Panc1 (cell line): ENCODE results near the gene AK4. TPM values are rescaled to one million over a fixed set of nuclear protein-coding genes. Genes with fewer than 3 reads are reported as not detected.

Experiments
- ATAC-seq: fragments of 200-7000 bp; cut with Tn5 transposase; 2 replicates; pipeline ENCODE4 v1.9.1; 2020; ENCODE audit warnings: mild to moderate bottlenecking, moderate library complexity
- BruUV-seq: library from RNA; stranded (reverse); fragments of 400-500 nt; replicated peaks from 2 replicates; lab custom pipeline; 2021; lab: Mats Ljungman, UMichigan
- CTCF ChIA-PET: fragments of 300-600 bp; sonication (Branson Sonifier 250); formaldehyde crosslinking; loops from one replicate; lab custom pipeline; 2022; ENCODE audit warnings: antibody characterized with exemption; lab: Charles Lee
- POLR2A ChIA-PET: fragments of 300-600 bp; sonication (Branson Sonifier 250); formaldehyde crosslinking; loops from one replicate; lab custom pipeline; 2022; ENCODE audit warnings: antibody characterized with exemption; lab: Charles Lee
- DNase-seq: peaks from one replicate; pipeline ENCODE4 v3.0.0-alpha.2; 2010; ENCODE audit warnings: low read depth, low spot score
- H3K27ac ChIP-seq: 2 replicates; pipeline ENCODE4 v1.5.1; 2011; ENCODE audit warnings: mild to moderate bottlenecking, low read length, inconsistent platforms
- H3K27me3 ChIP-seq: fragments of 200-500 bp; sonication (Bioruptor generic); 2 replicates; pipeline ENCODE4 v1.6.0; 2014; ENCODE audit warnings: low read length, inconsistent platforms; ENCODE audit not compliant: control insufficient read depth, insufficient read depth
- H3K36me3 ChIP-seq: fragments of 200-500 bp; sonication (Bioruptor generic); 2 replicates; pipeline ENCODE4 v1.5.1; 2014; ENCODE audit warnings: inconsistent platforms, mild to moderate bottlenecking, low read length, moderate library complexity; ENCODE audit not compliant: control insufficient read depth, insufficient read depth
- H3K4me1 ChIP-seq: 2 replicates; pipeline ENCODE4 v1.5.1; 2011; ENCODE audit warnings: inconsistent platforms, mild to moderate bottlenecking, low read length, moderate library complexity; ENCODE audit not compliant: control insufficient read depth, insufficient read depth
- H3K4me3 ChIP-seq, 2 experiments: 2 replicates each; pipeline ENCODE4 v1.5.1; 2011 to 2012; ENCODE audit warnings: low read depth in 2 of 2, low read length in 2 of 2, mild to moderate bottlenecking in 2 of 2, inconsistent platforms in 1 of 2, moderate library complexity in 1 of 2
- H3K9me3 ChIP-seq: fragments of 200-500 bp; sonication (Bioruptor generic); 2 replicates; pipeline ENCODE4 v1.5.1; 2014; ENCODE audit warnings: low read depth, mild to moderate bottlenecking, inconsistent platforms, low read length, moderate library complexity; ENCODE audit not compliant: control insufficient read depth, insufficient read depth
- POLR2AphosphoS5 ChIP-seq: IDR thresholded peaks from 2 replicates; pipeline ENCODE4 v1.6.1; 2012; ENCODE audit warnings: mild to moderate bottlenecking, low read depth, low read length, moderate library complexity
- SIN3A ChIP-seq: IDR thresholded peaks from 2 replicates; pipeline ENCODE4 v1.6.1; 2012; ENCODE audit warnings: low read depth, mild to moderate bottlenecking, low read length, moderate library complexity, borderline replicate concordance; ENCODE audit not compliant: insufficient read depth
- TCF7L2 ChIP-seq: IDR thresholded peaks from 2 replicates; pipeline ENCODE4 v1.6.1; 2011; ENCODE audit warnings: mild to moderate bottlenecking, low read depth, low read length, inconsistent platforms
- in situ Hi-C: cut with HindIII; loops from 2 replicates; pipeline ENCODE4 v1.10.0; 2016; ENCODE audit warnings: low sequenced_read_pairs, low pct_unique_long_range_greater_than_20kb
- intact Hi-C: fragments of 100-400 bp; cut with micrococcal nuclease; formaldehyde crosslinking; loops from one replicate; pipeline ENCODE4 v1.10.0; 2022; ENCODE audit not compliant: unreplicated experiment
- total RNA-seq: library from RNA; stranded (reverse); gene quantifications from one replicate; pipeline ENCODE4 v1.2.1, GENCODE V29; 2021; ENCODE audit not compliant: unreplicated experiment
- TF ChIP-seq, protein P1 (sequence below), 2 experiments: IDR thresholded peaks; 2 replicates each; pipeline ENCODE4 v1.6.1; 2011 to 2012; ENCODE audit warnings: low read depth in 2 of 2, control low read depth in 1 of 2, low read length in 1 of 2, mild to moderate bottlenecking in 1 of 2, moderate library complexity in 1 of 2; ENCODE audit not compliant: insufficient read depth in 1 of 2
- TF ChIP-seq, protein P2 (sequence below): fragments of 450-650 bp; IDR thresholded peaks from 2 replicates; pipeline ENCODE4 v1.5.1; 2017; ENCODE audit warnings: mild to moderate bottlenecking

Gene AK4
- total RNA-seq, 1 experiment from 2014 or later = 26.8 TPM

DNA sequence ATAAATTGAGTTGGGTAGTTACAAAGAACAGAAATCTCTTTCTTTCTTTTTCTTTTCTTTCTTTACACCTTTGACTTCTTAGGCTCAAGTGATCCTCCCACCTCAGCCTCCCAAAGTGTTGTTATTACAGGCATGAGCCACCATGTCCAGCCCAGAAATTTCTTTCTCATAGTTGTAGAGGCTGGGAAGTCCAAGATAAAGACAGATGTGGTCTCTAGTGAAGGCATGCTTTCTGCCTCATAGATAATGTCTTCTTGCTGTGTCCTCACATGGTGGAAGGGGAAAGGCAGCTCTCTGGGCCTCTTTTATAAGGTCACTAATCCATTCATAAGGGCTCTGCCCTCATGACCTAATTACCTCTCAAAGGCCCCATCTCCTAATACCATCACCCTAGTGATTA lies 97.3 kb downstream of the AK4 start:
- intact Hi-C loops = no loop called here
- BruUV-seq = no TSS peak

DNA sequence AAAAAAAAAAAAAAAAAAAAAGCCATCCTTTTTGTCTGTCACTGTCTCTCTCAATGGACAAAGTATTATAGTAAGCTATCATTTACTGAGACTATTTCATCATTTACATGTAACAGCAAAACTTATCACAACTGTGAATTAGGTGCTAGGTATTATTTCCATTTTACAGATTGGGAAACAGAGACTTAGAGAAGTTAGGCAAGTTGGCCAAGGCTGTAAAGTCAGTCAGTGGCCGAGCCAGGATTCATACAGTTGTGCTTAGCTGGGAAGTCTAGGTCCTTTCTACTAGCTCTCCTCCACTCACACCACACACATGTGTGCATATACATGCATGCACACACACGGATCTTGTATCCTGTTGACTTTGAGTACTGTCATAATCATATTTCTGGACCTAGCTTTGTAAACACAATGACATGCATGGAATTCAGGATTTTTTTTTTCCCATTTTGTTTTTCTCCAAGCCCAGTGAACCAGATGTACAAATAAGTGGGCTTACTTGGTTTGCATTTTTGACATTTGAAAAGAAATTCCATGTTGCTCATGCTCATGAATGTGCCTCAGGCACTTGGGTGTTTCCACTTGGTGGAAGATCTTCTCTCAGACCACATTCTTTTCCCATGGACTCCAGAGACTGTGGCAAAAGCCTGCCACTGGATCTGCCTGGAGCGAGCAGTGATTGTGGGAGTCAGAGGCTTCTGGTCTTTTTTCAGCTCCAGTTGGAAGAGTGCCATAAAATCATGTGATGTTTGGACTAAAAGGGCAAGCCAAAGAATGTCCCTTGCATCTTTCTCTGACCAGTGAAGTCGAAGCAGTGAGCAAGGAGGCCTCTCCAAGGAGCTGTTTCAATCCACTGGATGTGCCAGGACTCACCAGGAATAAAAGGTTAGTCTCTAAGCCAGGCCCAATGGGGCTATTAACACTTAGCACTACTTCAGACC lies 99.7 kb downstream of the AK4 start:
- no peak for TF ChIP-seq POLR2AphosphoS5
- no peak for TF ChIP-seq TCF7L2
- TF ChIP-seq, protein P1, sequence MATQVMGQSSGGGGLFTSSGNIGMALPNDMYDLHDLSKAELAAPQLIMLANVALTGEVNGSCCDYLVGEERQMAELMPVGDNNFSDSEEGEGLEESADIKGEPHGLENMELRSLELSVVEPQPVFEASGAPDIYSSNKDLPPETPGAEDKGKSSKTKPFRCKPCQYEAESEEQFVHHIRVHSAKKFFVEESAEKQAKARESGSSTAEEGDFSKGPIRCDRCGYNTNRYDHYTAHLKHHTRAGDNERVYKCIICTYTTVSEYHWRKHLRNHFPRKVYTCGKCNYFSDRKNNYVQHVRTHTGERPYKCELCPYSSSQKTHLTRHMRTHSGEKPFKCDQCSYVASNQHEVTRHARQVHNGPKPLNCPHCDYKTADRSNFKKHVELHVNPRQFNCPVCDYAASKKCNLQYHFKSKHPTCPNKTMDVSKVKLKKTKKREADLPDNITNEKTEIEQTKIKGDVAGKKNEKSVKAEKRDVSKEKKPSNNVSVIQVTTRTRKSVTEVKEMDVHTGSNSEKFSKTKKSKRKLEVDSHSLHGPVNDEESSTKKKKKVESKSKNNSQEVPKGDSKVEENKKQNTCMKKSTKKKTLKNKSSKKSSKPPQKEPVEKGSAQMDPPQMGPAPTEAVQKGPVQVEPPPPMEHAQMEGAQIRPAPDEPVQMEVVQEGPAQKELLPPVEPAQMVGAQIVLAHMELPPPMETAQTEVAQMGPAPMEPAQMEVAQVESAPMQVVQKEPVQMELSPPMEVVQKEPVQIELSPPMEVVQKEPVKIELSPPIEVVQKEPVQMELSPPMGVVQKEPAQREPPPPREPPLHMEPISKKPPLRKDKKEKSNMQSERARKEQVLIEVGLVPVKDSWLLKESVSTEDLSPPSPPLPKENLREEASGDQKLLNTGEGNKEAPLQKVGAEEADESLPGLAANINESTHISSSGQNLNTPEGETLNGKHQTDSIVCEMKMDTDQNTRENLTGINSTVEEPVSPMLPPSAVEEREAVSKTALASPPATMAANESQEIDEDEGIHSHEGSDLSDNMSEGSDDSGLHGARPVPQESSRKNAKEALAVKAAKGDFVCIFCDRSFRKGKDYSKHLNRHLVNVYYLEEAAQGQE (IDR thresholded peaks at IDR 0.05; ENCODE audit: insufficient read depth in 1 of 2, low read depth in 2 of 2, low read length in 1 of 2) = no peak
- TF ChIP-seq SIN3A = no peak
- TF ChIP-seq, protein P2, sequence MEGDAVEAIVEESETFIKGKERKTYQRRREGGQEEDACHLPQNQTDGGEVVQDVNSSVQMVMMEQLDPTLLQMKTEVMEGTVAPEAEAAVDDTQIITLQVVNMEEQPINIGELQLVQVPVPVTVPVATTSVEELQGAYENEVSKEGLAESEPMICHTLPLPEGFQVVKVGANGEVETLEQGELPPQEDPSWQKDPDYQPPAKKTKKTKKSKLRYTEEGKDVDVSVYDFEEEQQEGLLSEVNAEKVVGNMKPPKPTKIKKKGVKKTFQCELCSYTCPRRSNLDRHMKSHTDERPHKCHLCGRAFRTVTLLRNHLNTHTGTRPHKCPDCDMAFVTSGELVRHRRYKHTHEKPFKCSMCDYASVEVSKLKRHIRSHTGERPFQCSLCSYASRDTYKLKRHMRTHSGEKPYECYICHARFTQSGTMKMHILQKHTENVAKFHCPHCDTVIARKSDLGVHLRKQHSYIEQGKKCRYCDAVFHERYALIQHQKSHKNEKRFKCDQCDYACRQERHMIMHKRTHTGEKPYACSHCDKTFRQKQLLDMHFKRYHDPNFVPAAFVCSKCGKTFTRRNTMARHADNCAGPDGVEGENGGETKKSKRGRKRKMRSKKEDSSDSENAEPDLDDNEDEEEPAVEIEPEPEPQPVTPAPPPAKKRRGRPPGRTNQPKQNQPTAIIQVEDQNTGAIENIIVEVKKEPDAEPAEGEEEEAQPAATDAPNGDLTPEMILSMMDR = no peak
- no peak for DNase-seq
- ChIA-PET POLR2A (no interaction called here), CTCF (no interaction called here)
- no peak overlapping the region for H3K4me3 ChIP-seq
- H3K4me1 ChIP-seq = no peaks in the 10 kb centered on the region
- H3K27ac ChIP-seq = no peak overlapping the region
- in situ Hi-C loops = no loop called here
- no TSS peak for BruUV-seq
- no peaks in the 10 kb centered on the region for H3K36me3 ChIP-seq
- no peak for ATAC-seq
- H3K27me3 ChIP-seq = no peaks in the 10 kb centered on the region; the same call in 1 of the 2 replicates
- H3K9me3 ChIP-seq = no peaks in the 10 kb centered on the region
- intact Hi-C loops = no loop called here

More for the DNA sequence above, 97.3 kb downstream of the AK4 start:
- Histone ChIP-seq H3K36me3 (no peaks in the 10 kb centered on the region), H3K27me3 (no peaks in the 10 kb centered on the region; the same call in 1 of the 2 replicates), H3K4me3 (no peak overlapping the region), H3K9me3 (no peaks in the 10 kb centered on the region), H3K27ac (no peak overlapping the region), H3K4me1 (no peaks in the 10 kb centered on the region)
- in situ Hi-C loops = no loop called here
- POLR2A ChIA-PET = no interaction called here
- DNase-seq (no peak), ATAC-seq (no peak)
- TF ChIP-seq, protein P2 = no peak
- TF ChIP-seq TCF7L2 (no peak), POLR2AphosphoS5 (no peak), SIN3A (no peak)
- TF ChIP-seq, protein P1 (IDR thresholded peaks at IDR 0.05; ENCODE audit: insufficient read depth in 1 of 2, low read depth in 2 of 2, low read length in 1 of 2) = no peak
- CTCF ChIA-PET = no interaction called here
